Hepatocyte (in vitro differentiated cells): Measurements from ENCODE around the gene NDEL1. TPM values are rescaled to one million over a fixed set of nuclear protein-coding genes. Genes with fewer than 3 reads are reported as not detected.

Source experiments
- DNase-seq: peaks from one replicate; pipeline ENCODE4 v3.0.0-alpha.2; 2016; ENCODE audit warnings: low spot score
- H2AFZ ChIP-seq: fragments of 200-600 bp; sonication (generic); 2 replicates; pipeline ENCODE4 v1.6.0; 2016; ENCODE audit warnings: antibody characterized with exemption, mild to moderate bottlenecking
- H3K27ac ChIP-seq: fragments of 200-600 bp; sonication (generic); 2 replicates; pipeline ENCODE4 v1.5.1; 2016; ENCODE audit warnings: mild to moderate bottlenecking
- H3K27me3 ChIP-seq: fragments of 200-600 bp; sonication (generic); 2 replicates; pipeline ENCODE4 v1.6.1; 2016
- H3K36me3 ChIP-seq: fragments of 200-600 bp; sonication (generic); replicated peaks from 2 replicates; pipeline ENCODE4 v1.5.1; 2016; ENCODE audit warnings: low read depth; ENCODE audit not compliant: insufficient read depth
- H3K4me1 ChIP-seq: fragments of 200-600 bp; sonication (generic); 2 replicates; pipeline ENCODE4 v1.5.1; 2016; ENCODE audit warnings: mild to moderate bottlenecking, moderate library complexity; ENCODE audit not compliant: insufficient read depth
- H3K4me2 ChIP-seq: fragments of 200-600 bp; sonication (generic); 2 replicates; pipeline ENCODE4 v1.6.0; 2016
- H3K4me3 ChIP-seq: fragments of 200-600 bp; sonication (generic); 2 replicates; pipeline ENCODE4 v1.5.1; 2016; ENCODE audit warnings: mild to moderate bottlenecking
- H3K79me2 ChIP-seq: fragments of 200-600 bp; sonication (generic); 2 replicates; pipeline ENCODE4 v1.6.0; 2017; ENCODE audit warnings: mild to moderate bottlenecking
- H3K9me2 ChIP-seq: fragments of 200-600 bp; sonication (generic); replicated peaks from 2 replicates; pipeline ENCODE4 v1.6.0; 2017; ENCODE audit warnings: mild to moderate bottlenecking; ENCODE audit not compliant: insufficient read depth
- H3K9me3 ChIP-seq: fragments of 200-600 bp; sonication (generic); 2 replicates; pipeline ENCODE4 v1.5.1; 2016; ENCODE audit warnings: low read depth, mild to moderate bottlenecking
- H4K20me1 ChIP-seq: fragments of 200-600 bp; sonication (generic); 2 replicates; pipeline ENCODE4 v1.6.0; 2016; ENCODE audit warnings: mild to moderate bottlenecking; ENCODE audit not compliant: insufficient read depth, poor library complexity, severe bottlenecking
- CTCF ChIP-seq: fragments of 200-600 bp; sonication (generic); IDR thresholded peaks from 2 replicates; pipeline ENCODE4 v1.5.1; 2016; ENCODE audit warnings: antibody characterized with exemption, mild to moderate bottlenecking; ENCODE audit not compliant: poor library complexity
- EZH2 ChIP-seq: fragments of 200-600 bp; sonication (generic); IDR thresholded peaks from 2 replicates; pipeline ENCODE4 v1.6.1; 2016; ENCODE audit warnings: antibody characterized with exemption, mild to moderate bottlenecking, borderline replicate concordance
- EZH2phosphoT487 ChIP-seq: fragments of 200-600 bp; sonication (generic); IDR thresholded peaks from one replicate; pipeline ENCODE4 v1.6.1; 2018; ENCODE audit warnings: antibody characterized with exemption, mild to moderate bottlenecking, low read depth, moderate library complexity; ENCODE audit not compliant: unreplicated experiment, severe bottlenecking
- WGBS: methylation state at CpG from one replicate; pipeline ENCODE4 v1.1.6; 2016; ENCODE audit warnings: low lambda C conversion rate; ENCODE audit errors: missing lambda C conversion rate; 5-methylcytosine and 5-hydroxymethylcytosine counted together
- polyA plus RNA-seq: library from polyadenylated mRNA; unstranded; fragments of >200 nt; fragmentation: Nextera tagmentation; extraction: Ambion mirVana; gene quantifications from 2 replicates; pipeline ENCODE4 v1.2.1, GENCODE V29; 2016
- total RNA-seq: library from RNA; depleted of rRNA; stranded (reverse); fragments of >200 nt; gene quantifications from 2 replicates; pipeline ENCODE4 v1.2.3, GENCODE V29; 2014

Gene NDEL1
- total and polyA plus RNA-seq, 2 experiments from 2014 or later: 46.1 to 66.3 TPM

- H3K79me2 ChIP-seq: peaks cover 52% of the 10 kb centered on the region
- H3K9me3 ChIP-seq: no peaks in the 10 kb centered on the region
- DNase-seq: peak; percentile 71
- TF ChIP-seq EZH2phosphoT487 (no peak), EZH2 (no peak), CTCF (no peak)
- peak overlapping the region; percentile 37 for H2AFZ ChIP-seq
- peak overlapping the region; percentile 84 for H3K4me3 ChIP-seq
- peak overlapping the region; percentile 81 for H3K4me2 ChIP-seq
- H3K36me3 ChIP-seq: no peaks in the 10 kb centered on the region
- H3K9me2 ChIP-seq: no peaks in the 10 kb centered on the region
- peak overlapping the region; percentile 99 for H3K27ac ChIP-seq
- H3K27me3 ChIP-seq: no peaks in the 10 kb centered on the region
- H3K4me1 ChIP-seq: peaks cover 8% of the 10 kb centered on the region
- H4K20me1 ChIP-seq: peaks cover 44% of the 10 kb centered on the region
- 1% methylated on average over 36 of the region's 43 CpGs for WGBS
Measured at GRCh38 chr17:8436169-8436843, 622 bp downstream of the NDEL1 start.

- peak overlapping the region; percentile 37 for H2AFZ ChIP-seq
- no peak for DNase-seq
- peaks cover 50% of the 10 kb centered on the region for H4K20me1 ChIP-seq
- no peaks in the 10 kb centered on the region for H3K27me3 ChIP-seq
- TF ChIP-seq EZH2phosphoT487: no peak
- WGBS: 14% methylated on average over 5 of the region's 5 CpGs
- H3K36me3 ChIP-seq: no peaks in the 10 kb centered on the region
- peak overlapping the region; percentile 84 for H3K4me3 ChIP-seq
- H3K4me2 ChIP-seq: peak overlapping the region; percentile 81
- H3K79me2 ChIP-seq: peaks cover 57% of the 10 kb centered on the region
- H3K27ac ChIP-seq: peak overlapping the region; percentile 99
- no peaks in the 10 kb centered on the region for H3K9me3 ChIP-seq
- H3K4me1 ChIP-seq: peaks cover 8% of the 10 kb centered on the region
- H3K9me2 ChIP-seq: no peaks in the 10 kb centered on the region
Measured at GRCh38 chr17:8436844-8437171, 1.1 kb downstream of the NDEL1 start.

GRCh38 chr17:8438441-8438840 lies 2.8 kb downstream of the NDEL1 start:
- Histone ChIP-seq H3K4me1 (peaks cover 8% of the 10 kb centered on the region), H3K4me2 (peak overlapping the region; percentile 81), H3K27me3 (no peaks in the 10 kb centered on the region), H3K27ac (no peak overlapping the region), H4K20me1 (peaks cover 65% of the 10 kb centered on the region), H3K36me3 (no peaks in the 10 kb centered on the region), H3K9me2 (no peaks in the 10 kb centered on the region), H3K79me2 (peaks cover 73% of the 10 kb centered on the region), H3K4me3 (no peak overlapping the region), H2AFZ (no peak overlapping the region), H3K9me3 (no peaks in the 10 kb centered on the region)
- no peak for DNase-seq
- TF ChIP-seq CTCF: no peak
- TF ChIP-seq EZH2: no peak
- TF ChIP-seq EZH2phosphoT487: no peak
- 98% methylated on average over 5 of the region's 5 CpGs for WGBS

GRCh38 chr17:8439681-8440080 lies 4.0 kb downstream of the NDEL1 start:
- peaks cover 85% of the 10 kb centered on the region for H3K79me2 ChIP-seq
- 95% methylated on average over 3 of the region's 3 CpGs for WGBS
- no peaks in the 10 kb centered on the region for H3K36me3 ChIP-seq
- no peak overlapping the region for H3K4me3 ChIP-seq
- no peak for DNase-seq
- no peak overlapping the region for H2AFZ ChIP-seq
- H3K27ac ChIP-seq: no peak overlapping the region
- H3K27me3 ChIP-seq: no peaks in the 10 kb centered on the region
- H3K9me3 ChIP-seq: no peaks in the 10 kb centered on the region
- peaks cover 77% of the 10 kb centered on the region for H4K20me1 ChIP-seq
- TF ChIP-seq EZH2phosphoT487 (no peak), EZH2 (no peak), CTCF (no peak)
- no peaks in the 10 kb centered on the region for H3K9me2 ChIP-seq
- no peak overlapping the region for H3K4me2 ChIP-seq
- peaks cover 8% of the 10 kb centered on the region for H3K4me1 ChIP-seq
